Parathyroid adenoma (tissue), 2 donors: ENCODE data around the gene OVCA2.

ENCODE experiments used
- H2AFZ ChIP-seq: fragments of 300-600 bp; sonication (generic); one replicate; pipeline ENCODE4 v1.7.0; 2017; ENCODE audit warnings: antibody characterized with exemption, mild to moderate bottlenecking
- H3K27ac ChIP-seq: fragments of 300-600 bp; sonication (generic); one replicate; pipeline ENCODE4 v1.7.0; 2017
- H3K27me3 ChIP-seq: fragments of 300-600 bp; sonication (generic); one replicate; pipeline ENCODE4 v1.7.0; 2017; ENCODE audit warnings: low read length; ENCODE audit not compliant: control insufficient read depth, insufficient read depth
- H3K36me3 ChIP-seq: fragments of 300-600 bp; sonication (generic); one replicate; pipeline ENCODE4 v1.7.0; 2017; ENCODE audit warnings: low read length; ENCODE audit not compliant: control insufficient read depth, insufficient read depth
- H3K4me1 ChIP-seq: fragments of 300-600 bp; sonication (generic); one replicate; pipeline ENCODE4 v1.7.0; 2017; ENCODE audit warnings: control low read depth
- H3K4me2 ChIP-seq: fragments of 300-600 bp; sonication (generic); one replicate; pipeline ENCODE4 v1.7.0; 2017; ENCODE audit warnings: low read length
- H3K4me3 ChIP-seq: fragments of 300-600 bp; sonication (generic); one replicate; pipeline ENCODE4 v1.7.0; 2017; ENCODE audit warnings: low read depth, low read length
- H3K79me2 ChIP-seq: fragments of 300-600 bp; sonication (generic); one replicate; pipeline ENCODE4 v1.7.0; 2017; ENCODE audit warnings: control low read depth
- H3K9ac ChIP-seq: fragments of 300-600 bp; sonication (generic); one replicate; pipeline ENCODE4 v1.7.0; 2017; ENCODE audit warnings: mild to moderate bottlenecking
- H3K9me3 ChIP-seq: fragments of 300-600 bp; sonication (generic); one replicate; pipeline ENCODE4 v1.7.0; 2017; ENCODE audit warnings: low read length; ENCODE audit not compliant: control insufficient read depth
- TF ChIP-seq, protein P1 (sequence below): fragments of 300-600 bp; sonication (generic); IDR thresholded peaks from one replicate; pipeline ENCODE4 v1.7.0; 2017; ENCODE audit warnings: antibody characterized with exemption, mild to moderate bottlenecking
- donor health status: primary hyperparathyroidism.

OVCA2 gene

GRCh38 chr17:2013994-2014317 is 27.9 kb upstream of the OVCA2 start:
- no peak overlapping the region for H3K27ac ChIP-seq
- no peaks in the 10 kb centered on the region for H3K27me3 ChIP-seq
- H3K4me1 ChIP-seq = peaks cover 11% of the 10 kb centered on the region
- TF ChIP-seq, protein P1, sequence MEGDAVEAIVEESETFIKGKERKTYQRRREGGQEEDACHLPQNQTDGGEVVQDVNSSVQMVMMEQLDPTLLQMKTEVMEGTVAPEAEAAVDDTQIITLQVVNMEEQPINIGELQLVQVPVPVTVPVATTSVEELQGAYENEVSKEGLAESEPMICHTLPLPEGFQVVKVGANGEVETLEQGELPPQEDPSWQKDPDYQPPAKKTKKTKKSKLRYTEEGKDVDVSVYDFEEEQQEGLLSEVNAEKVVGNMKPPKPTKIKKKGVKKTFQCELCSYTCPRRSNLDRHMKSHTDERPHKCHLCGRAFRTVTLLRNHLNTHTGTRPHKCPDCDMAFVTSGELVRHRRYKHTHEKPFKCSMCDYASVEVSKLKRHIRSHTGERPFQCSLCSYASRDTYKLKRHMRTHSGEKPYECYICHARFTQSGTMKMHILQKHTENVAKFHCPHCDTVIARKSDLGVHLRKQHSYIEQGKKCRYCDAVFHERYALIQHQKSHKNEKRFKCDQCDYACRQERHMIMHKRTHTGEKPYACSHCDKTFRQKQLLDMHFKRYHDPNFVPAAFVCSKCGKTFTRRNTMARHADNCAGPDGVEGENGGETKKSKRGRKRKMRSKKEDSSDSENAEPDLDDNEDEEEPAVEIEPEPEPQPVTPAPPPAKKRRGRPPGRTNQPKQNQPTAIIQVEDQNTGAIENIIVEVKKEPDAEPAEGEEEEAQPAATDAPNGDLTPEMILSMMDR = no peak
- H3K4me2 ChIP-seq = no peak overlapping the region
- H2AFZ ChIP-seq = no peak overlapping the region
- no peaks in the 10 kb centered on the region for H3K9me3 ChIP-seq
- no peak overlapping the region for H3K9ac ChIP-seq
- no peaks in the 10 kb centered on the region for H3K79me2 ChIP-seq
- no peaks in the 10 kb centered on the region for H3K36me3 ChIP-seq
- no peak overlapping the region for H3K4me3 ChIP-seq

GRCh38 chr17:2015314-2015713 is 26.5 kb upstream of the OVCA2 start:
- no peaks in the 10 kb centered on the region for H3K27me3 ChIP-seq
- H2AFZ ChIP-seq = no peak overlapping the region
- H3K4me1 ChIP-seq = peaks cover 11% of the 10 kb centered on the region
- no peak overlapping the region for H3K9ac ChIP-seq
- no peaks in the 10 kb centered on the region for H3K79me2 ChIP-seq
- no peak overlapping the region for H3K4me3 ChIP-seq
- no peak overlapping the region for H3K27ac ChIP-seq
- no peaks in the 10 kb centered on the region for H3K9me3 ChIP-seq
- no peak overlapping the region for H3K4me2 ChIP-seq
- TF ChIP-seq, protein P1 = no peak
- H3K36me3 ChIP-seq = no peaks in the 10 kb centered on the region

GRCh38 chr17:2016494-2016893 is 25.3 kb upstream of the OVCA2 start:
- Histone ChIP-seq H3K9me3 (no peaks in the 10 kb centered on the region), H3K27ac (no peak overlapping the region), H3K9ac (no peak overlapping the region), H3K4me1 (peaks cover 11% of the 10 kb centered on the region), H2AFZ (no peak overlapping the region), H3K4me3 (no peak overlapping the region), H3K4me2 (no peak overlapping the region), H3K79me2 (no peaks in the 10 kb centered on the region), H3K36me3 (no peaks in the 10 kb centered on the region), H3K27me3 (no peaks in the 10 kb centered on the region)
- TF ChIP-seq, protein P1 = no peak

DNA sequence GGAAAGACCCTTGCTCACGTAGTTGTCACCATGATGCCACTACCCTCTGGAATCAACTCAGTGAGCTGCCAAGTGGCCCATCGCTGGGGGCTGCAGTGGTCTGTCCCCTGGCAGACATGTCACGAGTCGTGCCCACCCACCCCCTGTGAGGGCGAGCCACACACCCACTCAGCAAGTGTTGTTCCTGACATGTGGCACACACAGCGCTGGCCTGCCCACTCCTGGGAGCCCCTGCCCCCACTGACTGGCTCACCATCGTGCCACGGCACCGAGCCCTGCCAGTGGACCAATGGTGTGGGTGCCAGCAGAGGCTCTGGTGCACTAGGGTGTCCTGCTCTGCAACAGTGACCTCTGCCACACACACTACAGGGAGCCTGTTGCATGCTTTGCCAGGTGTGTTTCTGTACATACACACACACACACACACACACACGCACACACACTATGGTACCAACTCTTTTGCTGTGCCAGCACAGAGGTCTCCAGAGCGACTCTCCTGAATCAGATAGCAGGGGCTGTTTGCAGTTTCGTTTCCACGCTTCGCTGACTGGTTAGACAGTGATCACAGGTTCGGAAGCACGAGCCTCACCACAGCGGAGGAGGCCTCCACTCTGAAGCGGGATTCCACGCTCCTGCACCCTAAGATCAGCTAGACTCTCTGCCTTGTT is 24.4 kb upstream of the OVCA2 start:
- Histone ChIP-seq H3K4me3 (no peak overlapping the region), H3K79me2 (no peaks in the 10 kb centered on the region), H2AFZ (no peak overlapping the region), H3K9me3 (no peaks in the 10 kb centered on the region), H3K27ac (no peak overlapping the region), H3K9ac (no peak overlapping the region), H3K36me3 (no peaks in the 10 kb centered on the region), H3K4me2 (peak overlapping the region; percentile 65), H3K27me3 (no peaks in the 10 kb centered on the region), H3K4me1 (peaks cover 8% of the 10 kb centered on the region)
- TF ChIP-seq, protein P1 = no peak
